Measurements from ENCODE around the gene ROS1. TPM values are rescaled to one million over a fixed set of nuclear protein-coding genes. Genes with fewer than 3 reads are reported as not detected.

The ROS1 gene
- total and polyA plus RNA-seq, 10 of the 15 experiments (the other 5 are each of a cell fraction or from before 2014, with no cell fraction given) = under 0.01 to 0.07 (median 0.03) TPM; not detected in 5

GRCh38 chr6:117264692-117265409, 160.9 kb downstream of the ROS1 start (continued):
- TF ChIP-seq MEF2B (IDR thresholded peaks at IDR 0.05; ENCODE audit: partially characterized antibody, poor library complexity, severe bottlenecking) (peak; percentile 39), RAD51 (IDR thresholded peaks at IDR 0.05) (no peak), WRNIP1 (IDR thresholded peaks at IDR 0.05; ENCODE audit: borderline replicate concordance, low read depth, low read length) (no peak), RUNX3 (IDR thresholded peaks at IDR 0.05; ENCODE audit: low read length) (peak; percentile 50), ZNF592 (IDR thresholded peaks at IDR 0.05) (no peak), ETV6 (conservative IDR thresholded peaks at IDR 0.05 in 1 of 2, IDR thresholded peaks at IDR 0.05 in 1 of 2; ENCODE audit: borderline replicate concordance in 1 of 2, low read depth in 1 of 2) (no peak), USF1 (IDR thresholded peaks at IDR 0.05; ENCODE audit: borderline replicate concordance, extremely low read length, insufficient read depth, low read depth, low read length) (no peak), SUZ12 (IDR thresholded peaks at IDR 0.05; ENCODE audit: unreplicated experiment) (peak; percentile 34)
- TF ChIP-seq, protein P1, sequence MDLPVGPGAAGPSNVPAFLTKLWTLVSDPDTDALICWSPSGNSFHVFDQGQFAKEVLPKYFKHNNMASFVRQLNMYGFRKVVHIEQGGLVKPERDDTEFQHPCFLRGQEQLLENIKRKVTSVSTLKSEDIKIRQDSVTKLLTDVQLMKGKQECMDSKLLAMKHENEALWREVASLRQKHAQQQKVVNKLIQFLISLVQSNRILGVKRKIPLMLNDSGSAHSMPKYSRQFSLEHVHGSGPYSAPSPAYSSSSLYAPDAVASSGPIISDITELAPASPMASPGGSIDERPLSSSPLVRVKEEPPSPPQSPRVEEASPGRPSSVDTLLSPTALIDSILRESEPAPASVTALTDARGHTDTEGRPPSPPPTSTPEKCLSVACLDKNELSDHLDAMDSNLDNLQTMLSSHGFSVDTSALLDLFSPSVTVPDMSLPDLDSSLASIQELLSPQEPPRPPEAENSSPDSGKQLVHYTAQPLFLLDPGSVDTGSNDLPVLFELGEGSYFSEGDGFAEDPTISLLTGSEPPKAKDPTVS (IDR thresholded peaks at IDR 0.05; ENCODE audit: low read depth, low read length) = no peak
- TF ChIP-seq, protein P2, sequence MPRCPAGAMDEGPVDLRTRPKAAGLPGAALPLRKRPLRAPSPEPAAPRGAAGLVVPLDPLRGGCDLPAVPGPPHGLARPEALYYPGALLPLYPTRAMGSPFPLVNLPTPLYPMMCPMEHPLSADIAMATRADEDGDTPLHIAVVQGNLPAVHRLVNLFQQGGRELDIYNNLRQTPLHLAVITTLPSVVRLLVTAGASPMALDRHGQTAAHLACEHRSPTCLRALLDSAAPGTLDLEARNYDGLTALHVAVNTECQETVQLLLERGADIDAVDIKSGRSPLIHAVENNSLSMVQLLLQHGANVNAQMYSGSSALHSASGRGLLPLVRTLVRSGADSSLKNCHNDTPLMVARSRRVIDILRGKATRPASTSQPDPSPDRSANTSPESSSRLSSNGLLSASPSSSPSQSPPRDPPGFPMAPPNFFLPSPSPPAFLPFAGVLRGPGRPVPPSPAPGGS (IDR thresholded peaks at IDR 0.05; ENCODE audit: borderline replicate concordance, insufficient read depth, low read depth, low read length, poor library complexity, severe bottlenecking) = peak; percentile 32

Measured in GM12878 (cell line).